Neural cell (in vitro differentiated cells): ENCODE results near the gene MYBPC2. TPM values are rescaled to one million over a fixed set of nuclear protein-coding genes. Genes with fewer than 3 reads are reported as not detected.

ENCODE experiments used
- H2AFZ ChIP-seq: fragments of 200-600, 300-800 bp; sonication (generic), shearing (Covaris generic); 2 replicates; pipeline ENCODE4 v1.6.0; 2014; ENCODE audit warnings: low read depth, mild to moderate bottlenecking, antibody characterized with exemption, low read length, moderate library complexity
- H3F3A ChIP-seq: fragments of 200-600 bp; shearing (Covaris generic); 2 replicates; pipeline ENCODE4 v1.6.1; 2016; ENCODE audit warnings: mild to moderate bottlenecking, moderate library complexity, mixed read lengths, antibody characterized with exemption, low read length; ENCODE audit not compliant: insufficient read depth, poor library complexity, severe bottlenecking
- H3K27ac ChIP-seq: fragments of 200-600, 300-800 bp; sonication (generic), shearing (Covaris generic); 2 replicates; pipeline ENCODE4 v1.5.1; 2014; ENCODE audit warnings: mild to moderate bottlenecking, low read length, moderate library complexity
- H3K27me3 ChIP-seq: fragments of 300-800, 200-600 bp; sonication (generic), shearing (Covaris generic); 2 replicates; pipeline ENCODE4 v1.6.0; 2014; ENCODE audit warnings: mild to moderate bottlenecking, low read depth, low read length, moderate library complexity; ENCODE audit not compliant: insufficient read depth
- H3K36me3 ChIP-seq: fragments of 300-800, 200-600 bp; sonication (generic), shearing (Covaris generic); 2 replicates; pipeline ENCODE4 v1.5.1; 2014; ENCODE audit warnings: mild to moderate bottlenecking, antibody characterized with exemption, low read length, moderate library complexity; ENCODE audit not compliant: insufficient read depth
- H3K4me2 ChIP-seq: fragments of 300-800, 200-600 bp; sonication (generic), shearing (Covaris generic); 2 replicates; pipeline ENCODE4 v1.6.0; 2014; ENCODE audit warnings: mild to moderate bottlenecking, low read length
- H3K4me3 ChIP-seq: fragments of 300-800, 200-600 bp; sonication (generic), shearing (Covaris generic); 2 replicates; pipeline ENCODE4 v1.5.1; 2014; ENCODE audit warnings: mild to moderate bottlenecking, low read length, moderate library complexity
- H3K79me2 ChIP-seq: fragments of 200-600 bp; shearing (Covaris generic); replicated peaks from 2 replicates; pipeline ENCODE4 v1.6.0; 2014; ENCODE audit warnings: mild to moderate bottlenecking, low read length, moderate library complexity; ENCODE audit not compliant: insufficient read depth
- H3K9ac ChIP-seq: fragments of 300-800, 200-600 bp; sonication (generic), shearing (Covaris generic); 2 replicates; pipeline ENCODE4 v1.6.1; 2016; ENCODE audit warnings: mild to moderate bottlenecking, low read length, mixed read lengths
- H3K9me2 ChIP-seq: fragments of 200-600 bp; shearing (Covaris generic); 2 replicates; pipeline ENCODE4 v1.6.1; 2016; ENCODE audit warnings: mild to moderate bottlenecking, low read length, mixed read lengths; ENCODE audit not compliant: insufficient read depth
- H3K9me3 ChIP-seq: fragments of 200-600, 300-800 bp; sonication (generic), shearing (Covaris generic); 2 replicates; pipeline ENCODE4 v1.6.1; 2016; ENCODE audit warnings: mild to moderate bottlenecking, mixed run types, low read length, moderate library complexity, mixed read lengths
- H4K20me1 ChIP-seq: fragments of 200-600 bp; shearing (Covaris generic); 2 replicates; pipeline ENCODE4 v1.6.1; 2016; ENCODE audit warnings: mild to moderate bottlenecking, mixed run types; ENCODE audit not compliant: insufficient read depth
- EP300 ChIP-seq: fragments of 450-650 bp; conservative IDR thresholded peaks from 2 replicates; pipeline ENCODE4 v1.6.1; 2014; ENCODE audit warnings: antibody characterized with exemption, mild to moderate bottlenecking, moderate library complexity; ENCODE audit not compliant: poor library complexity, severe bottlenecking
- EZH2 ChIP-seq: fragments of 200-600, 300-800 bp; shearing (Covaris generic), sonication (generic); IDR thresholded peaks from 2 replicates; pipeline ENCODE4 v1.6.1; 2014; ENCODE audit warnings: antibody characterized with exemption, low read length, borderline replicate concordance, mild to moderate bottlenecking; ENCODE audit not compliant: insufficient read depth, poor library complexity, severe bottlenecking
- MXI1 ChIP-seq: fragments of 450-650 bp; conservative IDR thresholded peaks from 2 replicates; pipeline ENCODE4 v1.6.1; 2014; ENCODE audit warnings: antibody characterized with exemption, mild to moderate bottlenecking; ENCODE audit not compliant: poor library complexity, severe bottlenecking
- POLR2AphosphoS5 ChIP-seq: IDR thresholded peaks from 2 replicates; pipeline ENCODE4 v1.6.1; 2012
- RAD21 ChIP-seq: fragments of 450-650 bp; conservative IDR thresholded peaks from 2 replicates; pipeline ENCODE4 v1.6.1; 2014; ENCODE audit warnings: antibody characterized with exemption, mild to moderate bottlenecking, moderate library complexity
- SMC3 ChIP-seq: fragments of 450-650 bp; conservative IDR thresholded peaks from 2 replicates; pipeline ENCODE4 v1.6.1; 2014; ENCODE audit warnings: antibody characterized with exemption, mild to moderate bottlenecking, moderate library complexity; ENCODE audit not compliant: poor library complexity
- TAF1 ChIP-seq: IDR thresholded peaks from 2 replicates; pipeline ENCODE4 v1.6.1; 2012; ENCODE audit warnings: low read depth
- polyA plus RNA-seq: library from polyadenylated mRNA; depleted of rRNA; stranded (reverse); fragments of >200 nt; gene quantifications from 2 replicates; pipeline ENCODE4 v1.2.3, GENCODE V29; 2014
- TF ChIP-seq, protein P1 (sequence below): fragments of 450-650 bp; IDR thresholded peaks from 2 replicates; pipeline ENCODE4 v1.5.1; 2014; ENCODE audit warnings: antibody characterized with exemption, mild to moderate bottlenecking, moderate library complexity; ENCODE audit not compliant: poor library complexity, severe bottlenecking
- TF ChIP-seq, protein P2 (sequence below): IDR thresholded peaks from 2 replicates; pipeline ENCODE4 v1.6.1; 2012; ENCODE audit warnings: borderline replicate concordance

The MYBPC2 gene
- polyA plus RNA-seq, 1 donor from 2014 or later, result not detected

- Histone ChIP-seq H3K4me3 (no peak overlapping the region), H3K27ac (no peak overlapping the region), H3K79me2 (no peaks in the 10 kb centered on the region), H3K36me3 (no peaks in the 10 kb centered on the region), H2AFZ (no peak overlapping the region), H3K27me3 (peaks cover 14% of the 10 kb centered on the region), H3K9me3 (no peaks in the 10 kb centered on the region), H3K9me2 (no peaks in the 10 kb centered on the region), H4K20me1 (no peaks in the 10 kb centered on the region), H3K9ac (no peak overlapping the region), H3F3A (no peaks in the 10 kb centered on the region), H3K4me2 (no peak overlapping the region)
- TF ChIP-seq RAD21 (no peak), EP300 (no peak), TAF1 (no peak), EZH2 (no peak), SMC3 (no peak), POLR2AphosphoS5 (no peak), MXI1 (no peak)
- TF ChIP-seq, protein P1, sequence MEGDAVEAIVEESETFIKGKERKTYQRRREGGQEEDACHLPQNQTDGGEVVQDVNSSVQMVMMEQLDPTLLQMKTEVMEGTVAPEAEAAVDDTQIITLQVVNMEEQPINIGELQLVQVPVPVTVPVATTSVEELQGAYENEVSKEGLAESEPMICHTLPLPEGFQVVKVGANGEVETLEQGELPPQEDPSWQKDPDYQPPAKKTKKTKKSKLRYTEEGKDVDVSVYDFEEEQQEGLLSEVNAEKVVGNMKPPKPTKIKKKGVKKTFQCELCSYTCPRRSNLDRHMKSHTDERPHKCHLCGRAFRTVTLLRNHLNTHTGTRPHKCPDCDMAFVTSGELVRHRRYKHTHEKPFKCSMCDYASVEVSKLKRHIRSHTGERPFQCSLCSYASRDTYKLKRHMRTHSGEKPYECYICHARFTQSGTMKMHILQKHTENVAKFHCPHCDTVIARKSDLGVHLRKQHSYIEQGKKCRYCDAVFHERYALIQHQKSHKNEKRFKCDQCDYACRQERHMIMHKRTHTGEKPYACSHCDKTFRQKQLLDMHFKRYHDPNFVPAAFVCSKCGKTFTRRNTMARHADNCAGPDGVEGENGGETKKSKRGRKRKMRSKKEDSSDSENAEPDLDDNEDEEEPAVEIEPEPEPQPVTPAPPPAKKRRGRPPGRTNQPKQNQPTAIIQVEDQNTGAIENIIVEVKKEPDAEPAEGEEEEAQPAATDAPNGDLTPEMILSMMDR, result no peak
- TF ChIP-seq, protein P2, sequence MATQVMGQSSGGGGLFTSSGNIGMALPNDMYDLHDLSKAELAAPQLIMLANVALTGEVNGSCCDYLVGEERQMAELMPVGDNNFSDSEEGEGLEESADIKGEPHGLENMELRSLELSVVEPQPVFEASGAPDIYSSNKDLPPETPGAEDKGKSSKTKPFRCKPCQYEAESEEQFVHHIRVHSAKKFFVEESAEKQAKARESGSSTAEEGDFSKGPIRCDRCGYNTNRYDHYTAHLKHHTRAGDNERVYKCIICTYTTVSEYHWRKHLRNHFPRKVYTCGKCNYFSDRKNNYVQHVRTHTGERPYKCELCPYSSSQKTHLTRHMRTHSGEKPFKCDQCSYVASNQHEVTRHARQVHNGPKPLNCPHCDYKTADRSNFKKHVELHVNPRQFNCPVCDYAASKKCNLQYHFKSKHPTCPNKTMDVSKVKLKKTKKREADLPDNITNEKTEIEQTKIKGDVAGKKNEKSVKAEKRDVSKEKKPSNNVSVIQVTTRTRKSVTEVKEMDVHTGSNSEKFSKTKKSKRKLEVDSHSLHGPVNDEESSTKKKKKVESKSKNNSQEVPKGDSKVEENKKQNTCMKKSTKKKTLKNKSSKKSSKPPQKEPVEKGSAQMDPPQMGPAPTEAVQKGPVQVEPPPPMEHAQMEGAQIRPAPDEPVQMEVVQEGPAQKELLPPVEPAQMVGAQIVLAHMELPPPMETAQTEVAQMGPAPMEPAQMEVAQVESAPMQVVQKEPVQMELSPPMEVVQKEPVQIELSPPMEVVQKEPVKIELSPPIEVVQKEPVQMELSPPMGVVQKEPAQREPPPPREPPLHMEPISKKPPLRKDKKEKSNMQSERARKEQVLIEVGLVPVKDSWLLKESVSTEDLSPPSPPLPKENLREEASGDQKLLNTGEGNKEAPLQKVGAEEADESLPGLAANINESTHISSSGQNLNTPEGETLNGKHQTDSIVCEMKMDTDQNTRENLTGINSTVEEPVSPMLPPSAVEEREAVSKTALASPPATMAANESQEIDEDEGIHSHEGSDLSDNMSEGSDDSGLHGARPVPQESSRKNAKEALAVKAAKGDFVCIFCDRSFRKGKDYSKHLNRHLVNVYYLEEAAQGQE, result no peak
These were observed 13.1 kb upstream of the MYBPC2 start for GRCh38 chr19:50419580-50420035.

DNA sequence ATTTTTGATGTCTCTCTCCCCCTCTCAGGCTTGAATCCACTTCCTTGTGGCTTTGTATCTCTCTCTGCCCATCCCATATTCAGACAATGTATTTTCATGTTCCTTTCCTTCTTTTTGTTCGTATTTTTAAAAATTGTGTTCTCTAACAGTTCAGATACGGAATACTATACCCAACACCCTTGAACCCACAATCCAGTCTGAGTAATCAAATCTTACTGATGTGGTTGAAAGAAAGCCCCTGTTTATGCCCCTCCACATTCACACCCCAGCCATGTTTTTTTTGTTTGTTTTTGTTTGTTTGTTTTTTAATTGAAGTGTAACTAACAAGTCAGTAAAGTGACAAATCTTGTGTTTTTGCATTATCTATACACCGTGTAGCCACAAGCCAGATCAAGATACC is 12.6 kb upstream of the MYBPC2 start:
- H4K20me1 ChIP-seq, result no peaks in the 10 kb centered on the region
- H3K27me3 ChIP-seq, result peaks cover 14% of the 10 kb centered on the region
- no peaks in the 10 kb centered on the region for H3K79me2 ChIP-seq
- H2AFZ ChIP-seq, result no peak overlapping the region
- H3K9ac ChIP-seq, result no peak overlapping the region
- H3K9me3 ChIP-seq, result no peaks in the 10 kb centered on the region
- H3K4me2 ChIP-seq, result no peak overlapping the region
- no peaks in the 10 kb centered on the region for H3K36me3 ChIP-seq
- no peaks in the 10 kb centered on the region for H3F3A ChIP-seq
- no peak overlapping the region for H3K4me3 ChIP-seq
- no peak overlapping the region for H3K27ac ChIP-seq
- H3K9me2 ChIP-seq, result no peaks in the 10 kb centered on the region
- TF ChIP-seq TAF1 (no peak), EP300 (no peak), SMC3 (no peak), EZH2 (no peak), RAD21 (no peak), MXI1 (no peak), POLR2AphosphoS5 (no peak)
- TF ChIP-seq, protein P2, result no peak
